Stomach (tissue), 4 donors: ENCODE data around the gene MTCH1.
A peak's percentile ranks its signal among the peaks of the same experiment; 100 is the strongest.

Experiments
- EP300 ChIP-seq: sonication (generic); formaldehyde crosslinking; IDR thresholded peaks from one replicate; pipeline ENCODE4 v1.6.1; 2017; ENCODE audit warnings: antibody characterized with exemption
- POLR2A ChIP-seq, 4 donors: fragments of 450-650 bp; IDR thresholded peaks; one replicate each; pipeline ENCODE4 v1.6.1; 2016; ENCODE audit warnings: antibody characterized with exemption in 4 of 4, control low read depth in 2 of 4, mild to moderate bottlenecking in 1 of 4, moderate library complexity in 1 of 4
- POLR2AphosphoS5 ChIP-seq, 3 donors: sonication (generic); formaldehyde crosslinking; IDR thresholded peaks; one replicate each; pipeline ENCODE4 v1.6.1; 2016; ENCODE audit warnings: antibody characterized with exemption in 3 of 3
- TF ChIP-seq, protein P1 (sequence below), 7 experiments: fragments of 450-650 bp in 4 of 7; fragments of 200-600 bp in 3 of 7; sonication (generic) in 3 of 7; IDR thresholded peaks; one replicate each; pipeline ENCODE4 v1.5.1; 2016 to 2019; ENCODE audit warnings: antibody characterized with exemption in 7 of 7, control low read depth in 2 of 7, mild to moderate bottlenecking in 1 of 7

DNA sequence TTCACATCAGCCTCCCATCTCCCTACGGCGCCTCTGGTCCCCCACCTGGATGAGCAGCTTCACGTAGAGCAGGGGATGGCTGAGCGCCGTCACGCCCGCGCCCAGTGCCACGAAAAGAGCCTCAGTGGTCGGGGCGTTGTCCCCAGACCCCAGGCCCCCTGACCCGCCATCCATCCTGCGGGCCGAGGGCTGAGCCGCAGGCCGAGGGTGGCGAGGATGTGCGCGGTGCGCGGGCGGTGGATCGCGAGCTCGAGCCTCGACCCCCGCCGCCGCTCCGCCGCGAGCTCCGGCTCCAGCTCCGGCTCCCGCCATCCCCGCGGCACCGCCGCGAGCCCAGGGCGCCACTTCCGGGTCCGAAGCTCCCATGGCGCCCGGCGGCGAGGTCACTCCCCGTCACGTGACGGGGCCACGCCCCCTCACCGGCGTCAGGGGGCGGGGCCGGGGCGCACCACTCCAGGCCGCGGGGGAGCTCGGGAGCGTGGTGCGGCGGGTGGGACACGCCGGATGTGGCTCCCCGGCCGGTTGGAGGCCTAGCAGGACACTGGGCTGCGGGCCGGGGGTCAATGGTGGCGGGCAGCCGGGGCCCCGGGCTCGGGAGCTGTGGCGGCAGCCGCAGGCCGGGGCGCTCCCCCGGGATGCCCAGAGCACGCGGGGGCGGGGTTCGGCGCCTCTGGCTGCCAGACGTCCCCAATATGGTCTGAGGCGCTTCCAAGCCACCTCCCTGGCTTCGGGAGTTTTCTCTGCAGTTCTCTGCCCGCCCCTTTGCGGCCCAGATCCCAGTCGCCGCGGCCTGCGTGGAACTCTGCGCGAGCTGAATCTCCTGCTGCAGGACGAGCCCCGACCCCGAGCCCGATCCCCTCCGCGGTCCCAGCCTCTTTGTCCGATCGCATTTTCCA is at the start of gene MTCH1:
- peak; percentile 92 to 97 (median 96) for TF ChIP-seq POLR2AphosphoS5 (IDR thresholded peaks at IDR 0.05)
- TF ChIP-seq, protein P1, sequence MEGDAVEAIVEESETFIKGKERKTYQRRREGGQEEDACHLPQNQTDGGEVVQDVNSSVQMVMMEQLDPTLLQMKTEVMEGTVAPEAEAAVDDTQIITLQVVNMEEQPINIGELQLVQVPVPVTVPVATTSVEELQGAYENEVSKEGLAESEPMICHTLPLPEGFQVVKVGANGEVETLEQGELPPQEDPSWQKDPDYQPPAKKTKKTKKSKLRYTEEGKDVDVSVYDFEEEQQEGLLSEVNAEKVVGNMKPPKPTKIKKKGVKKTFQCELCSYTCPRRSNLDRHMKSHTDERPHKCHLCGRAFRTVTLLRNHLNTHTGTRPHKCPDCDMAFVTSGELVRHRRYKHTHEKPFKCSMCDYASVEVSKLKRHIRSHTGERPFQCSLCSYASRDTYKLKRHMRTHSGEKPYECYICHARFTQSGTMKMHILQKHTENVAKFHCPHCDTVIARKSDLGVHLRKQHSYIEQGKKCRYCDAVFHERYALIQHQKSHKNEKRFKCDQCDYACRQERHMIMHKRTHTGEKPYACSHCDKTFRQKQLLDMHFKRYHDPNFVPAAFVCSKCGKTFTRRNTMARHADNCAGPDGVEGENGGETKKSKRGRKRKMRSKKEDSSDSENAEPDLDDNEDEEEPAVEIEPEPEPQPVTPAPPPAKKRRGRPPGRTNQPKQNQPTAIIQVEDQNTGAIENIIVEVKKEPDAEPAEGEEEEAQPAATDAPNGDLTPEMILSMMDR (IDR thresholded peaks at IDR 0.05): no peak
- TF ChIP-seq POLR2A (IDR thresholded peaks at IDR 0.05): peak in 1 of 4 donors; percentile 9
- TF ChIP-seq EP300: no peak
